A673 (cell line): ENCODE results near the gene CCL27.

Source experiments
- EZH2 ChIP-seq: fragments of 200-600 bp; sonication (generic); IDR thresholded peaks from 2 replicates; pipeline ENCODE4 v1.6.1; 2017; ENCODE audit warnings: borderline replicate concordance, low read depth, mild to moderate bottlenecking, mixed read lengths, antibody characterized with exemption, low read length; ENCODE audit not compliant: poor library complexity, severe bottlenecking
- TF ChIP-seq, protein P1 (sequence below): fragments of 300-800, 200-600 bp; sonication (generic); conservative IDR thresholded peaks from 2 replicates; pipeline ENCODE4 v1.5.1; 2017; ENCODE audit warnings: low read depth, mild to moderate bottlenecking, antibody characterized with exemption, low read length, moderate library complexity, mixed read lengths

DNA sequence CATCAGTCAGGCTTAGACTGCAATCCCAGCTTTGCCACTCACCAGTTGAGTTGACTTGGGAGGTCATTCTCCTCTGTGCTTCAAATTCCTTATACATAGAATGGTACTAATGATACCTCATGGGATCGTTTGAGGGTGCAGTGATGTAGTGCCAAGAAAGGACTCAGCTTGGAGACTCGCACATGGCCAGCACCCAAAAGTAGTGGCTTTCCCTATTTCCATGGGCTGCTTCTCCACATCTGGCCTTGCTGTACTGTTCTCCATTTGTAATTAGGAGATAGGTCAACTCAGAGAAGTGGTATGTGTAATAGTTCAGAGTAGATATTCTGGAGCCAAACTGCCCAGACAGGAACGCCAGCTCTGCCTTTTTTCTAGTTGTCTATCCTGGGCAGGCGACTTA, 23.1 kb upstream of the CCL27 start:
- TF ChIP-seq, protein P1, sequence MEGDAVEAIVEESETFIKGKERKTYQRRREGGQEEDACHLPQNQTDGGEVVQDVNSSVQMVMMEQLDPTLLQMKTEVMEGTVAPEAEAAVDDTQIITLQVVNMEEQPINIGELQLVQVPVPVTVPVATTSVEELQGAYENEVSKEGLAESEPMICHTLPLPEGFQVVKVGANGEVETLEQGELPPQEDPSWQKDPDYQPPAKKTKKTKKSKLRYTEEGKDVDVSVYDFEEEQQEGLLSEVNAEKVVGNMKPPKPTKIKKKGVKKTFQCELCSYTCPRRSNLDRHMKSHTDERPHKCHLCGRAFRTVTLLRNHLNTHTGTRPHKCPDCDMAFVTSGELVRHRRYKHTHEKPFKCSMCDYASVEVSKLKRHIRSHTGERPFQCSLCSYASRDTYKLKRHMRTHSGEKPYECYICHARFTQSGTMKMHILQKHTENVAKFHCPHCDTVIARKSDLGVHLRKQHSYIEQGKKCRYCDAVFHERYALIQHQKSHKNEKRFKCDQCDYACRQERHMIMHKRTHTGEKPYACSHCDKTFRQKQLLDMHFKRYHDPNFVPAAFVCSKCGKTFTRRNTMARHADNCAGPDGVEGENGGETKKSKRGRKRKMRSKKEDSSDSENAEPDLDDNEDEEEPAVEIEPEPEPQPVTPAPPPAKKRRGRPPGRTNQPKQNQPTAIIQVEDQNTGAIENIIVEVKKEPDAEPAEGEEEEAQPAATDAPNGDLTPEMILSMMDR: no peak
- TF ChIP-seq EZH2: no peak
